ENCODE data around the gene LAMA2. TPM values are rescaled to one million over a fixed set of nuclear protein-coding genes. Genes with fewer than 3 reads are reported as not detected.

LAMA2 gene
- total and polyA plus RNA-seq, 4 donors = 23.9 to 172 (median 78.5) TPM

DNA sequence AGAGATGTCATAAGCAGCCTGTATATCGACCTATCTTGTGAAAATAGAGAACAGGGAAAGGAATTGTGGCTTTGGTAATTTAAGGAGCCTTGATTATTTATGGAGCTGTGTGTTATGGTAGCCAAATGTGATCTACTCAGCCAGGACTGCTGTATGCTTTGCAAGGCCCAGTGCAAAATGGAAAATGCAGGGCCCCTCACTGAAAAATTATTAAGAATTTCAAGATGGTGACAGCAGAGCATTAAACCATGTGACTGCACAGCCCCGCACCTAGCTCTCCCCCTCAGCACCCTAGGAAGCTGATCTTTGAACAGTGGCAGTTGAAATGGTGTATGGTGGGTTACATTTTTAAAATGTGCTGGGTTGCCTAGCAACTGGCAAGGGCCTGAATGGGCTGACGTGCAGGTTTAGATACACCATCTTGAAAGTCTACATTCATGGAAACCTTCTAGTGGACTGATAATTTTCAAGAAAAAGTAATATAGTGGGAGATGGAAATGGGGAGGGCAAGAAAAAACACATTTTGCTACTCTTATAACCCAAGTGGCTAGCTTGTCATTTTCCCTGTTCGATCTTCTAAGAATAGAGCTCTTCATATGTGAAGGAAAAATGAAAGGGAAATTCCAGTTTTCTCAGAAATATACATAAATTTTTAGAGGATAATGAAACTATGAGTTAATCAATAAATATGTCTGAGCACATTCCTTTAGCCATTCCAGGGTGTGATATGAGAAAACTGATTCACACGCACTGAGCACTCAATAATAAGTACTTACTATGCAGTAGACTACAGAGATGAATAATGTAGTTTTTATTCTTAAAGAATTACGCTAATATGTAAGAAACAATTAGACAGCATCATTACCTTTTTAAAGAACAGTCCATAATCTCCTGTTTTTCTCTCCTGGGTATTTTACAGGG, 619.1 kb downstream of the LAMA2 start:
- DNase-seq (ENCODE audit: low read depth in 4 of 6, low spot score in 6 of 6) = peak in 2 of 6 donors; percentile 49 to 84
- peaks cover 12% of the 10 kb centered on the region for H3K4me1 ChIP-seq (ENCODE audit: control insufficient read depth, insufficient read depth, low read length)
- no peaks in the 10 kb centered on the region for H3K36me3 ChIP-seq (ENCODE audit: control insufficient read depth, insufficient read depth, low read length)
- no peak overlapping the region for H3K4me3 ChIP-seq (ENCODE audit: low read depth, low read length)
- no peaks in the 10 kb centered on the region for H3K27me3 ChIP-seq (ENCODE audit: control insufficient read depth, insufficient read depth, low read length)
- 36% methylated on average over 2 of the region's 6 CpGs for WGBS (ENCODE audit: insufficient coverage)
- peak overlapping the region; percentile 72 for H3K27ac ChIP-seq (ENCODE audit: low read depth, low read length)
- H3K9me3 ChIP-seq (ENCODE audit: control insufficient read depth, insufficient read depth, low read length) = no peaks in the 10 kb centered on the region

DNA sequence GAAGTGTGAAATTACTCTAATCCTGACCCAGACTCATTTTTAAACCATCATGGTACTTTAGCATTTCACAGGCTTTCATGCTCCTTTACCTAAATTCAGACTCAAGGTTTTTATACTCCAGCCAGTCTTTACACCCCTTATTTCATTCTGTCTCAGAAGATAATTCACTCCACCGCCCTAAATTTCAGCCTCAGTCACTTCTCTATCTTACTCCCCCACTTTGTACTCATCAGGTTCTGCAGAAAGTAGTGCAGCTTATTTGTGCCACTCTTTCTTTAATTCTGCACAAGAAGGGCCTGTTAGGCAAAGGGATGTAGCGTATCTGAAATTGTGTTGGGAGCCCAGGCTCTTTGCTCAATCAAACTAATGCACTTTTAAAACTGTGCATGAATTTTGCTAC, 621.5 kb downstream of the LAMA2 start:
- no peaks in the 10 kb centered on the region for H3K36me3 ChIP-seq (ENCODE audit: control insufficient read depth, insufficient read depth, low read length)
- no peak for DNase-seq (ENCODE audit: low read depth in 4 of 6, low spot score in 6 of 6)
- H3K4me1 ChIP-seq (ENCODE audit: control insufficient read depth, insufficient read depth, low read length) = peaks cover 11% of the 10 kb centered on the region
- H3K27ac ChIP-seq (ENCODE audit: low read depth, low read length) = no peak overlapping the region
- H3K27me3 ChIP-seq (ENCODE audit: control insufficient read depth, insufficient read depth, low read length) = no peaks in the 10 kb centered on the region
- no peak overlapping the region for H3K4me3 ChIP-seq (ENCODE audit: low read depth, low read length)
- 71% methylated on average over 1 of the region's 2 CpGs for WGBS (ENCODE audit: insufficient coverage)
- H3K9me3 ChIP-seq (ENCODE audit: control insufficient read depth, insufficient read depth, low read length) = no peaks in the 10 kb centered on the region

GRCh38 chr6:129507059-129507807, 624.3 kb downstream of the LAMA2 start:
- no peaks in the 10 kb centered on the region for H3K9me3 ChIP-seq (ENCODE audit: control insufficient read depth, insufficient read depth, low read length)
- no peaks in the 10 kb centered on the region for H3K4me1 ChIP-seq (ENCODE audit: control insufficient read depth, insufficient read depth, low read length)
- no peak overlapping the region for H3K27ac ChIP-seq (ENCODE audit: low read depth, low read length)
- H3K4me3 ChIP-seq (ENCODE audit: low read depth, low read length) = no peak overlapping the region
- no CpG with 5 or more reads among the region's 5 CpGs for WGBS (ENCODE audit: insufficient coverage)
- no peak for DNase-seq (ENCODE audit: low read depth in 4 of 6, low spot score in 6 of 6)
- no peaks in the 10 kb centered on the region for H3K27me3 ChIP-seq (ENCODE audit: control insufficient read depth, insufficient read depth, low read length)
- no peaks in the 10 kb centered on the region for H3K36me3 ChIP-seq (ENCODE audit: control insufficient read depth, insufficient read depth, low read length)

DNA sequence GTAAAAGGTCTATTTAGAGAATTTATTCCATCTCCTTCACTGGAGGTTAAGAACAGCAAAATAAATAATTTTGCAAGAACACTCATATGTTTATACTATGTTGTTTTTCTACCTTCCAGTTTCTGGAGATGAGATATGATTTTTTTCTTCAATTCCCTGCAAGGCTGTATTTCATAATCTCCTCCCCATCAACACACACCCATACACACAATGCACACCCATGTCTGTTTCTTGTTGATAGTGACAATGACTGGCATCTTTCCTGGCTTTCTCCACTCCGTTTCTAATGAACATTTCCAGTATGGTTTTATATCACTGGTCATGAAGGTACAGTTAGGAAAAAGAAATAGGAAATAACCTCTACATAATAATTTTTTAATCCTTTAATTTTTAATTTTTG, 624.9 kb downstream of the LAMA2 start:
- no peak for DNase-seq (ENCODE audit: low read depth in 4 of 6, low spot score in 6 of 6)
- WGBS (ENCODE audit: insufficient coverage) = no CpG with 5 or more reads among the region's 1 CpG

DNA sequence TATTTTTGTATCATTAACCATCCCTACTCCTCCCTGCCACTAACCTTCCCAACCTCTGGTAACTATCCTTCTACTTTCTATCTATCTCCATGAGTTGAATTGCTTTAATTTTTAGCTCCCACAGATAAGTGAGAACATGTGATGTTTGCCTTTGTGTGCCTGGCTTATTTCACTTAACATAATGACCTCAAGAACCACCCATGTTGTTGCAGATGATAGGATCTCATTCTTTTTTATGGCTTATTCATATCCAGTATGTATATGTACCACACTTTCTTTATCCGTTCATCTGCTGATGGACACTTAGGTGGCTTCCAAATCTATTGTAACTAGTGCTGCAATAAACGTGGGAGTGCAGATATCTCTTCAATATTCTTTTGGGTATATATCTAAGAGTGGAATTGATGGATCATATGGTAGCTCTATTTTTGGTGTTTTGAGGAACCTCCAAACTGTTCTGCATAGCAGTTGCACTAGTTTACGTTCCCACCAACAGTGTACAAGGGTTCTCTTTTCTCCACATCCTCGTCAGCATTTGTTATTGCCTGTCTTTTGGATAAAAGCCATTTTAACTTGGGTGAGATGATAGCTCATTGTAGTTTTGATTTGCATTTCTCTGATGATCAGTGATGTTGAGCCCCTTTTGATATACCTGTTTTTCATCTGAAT, 625.7 kb downstream of the LAMA2 start:
- Histone ChIP-seq H3K4me1 (ENCODE audit: control insufficient read depth, insufficient read depth, low read length) (no peaks in the 10 kb centered on the region), H3K36me3 (ENCODE audit: control insufficient read depth, insufficient read depth, low read length) (no peaks in the 10 kb centered on the region), H3K27ac (ENCODE audit: low read depth, low read length) (no peak overlapping the region), H3K4me3 (ENCODE audit: low read depth, low read length) (no peak overlapping the region), H3K27me3 (ENCODE audit: control insufficient read depth, insufficient read depth, low read length) (no peaks in the 10 kb centered on the region), H3K9me3 (ENCODE audit: control insufficient read depth, insufficient read depth, low read length) (no peaks in the 10 kb centered on the region)
- DNase-seq (ENCODE audit: low read depth in 4 of 6, low spot score in 6 of 6) = no peak
- no CpG with 5 or more reads among the region's 4 CpGs for WGBS (ENCODE audit: insufficient coverage)

More for the DNA sequence above, 624.9 kb downstream of the LAMA2 start:
- Histone ChIP-seq H3K4me1 (ENCODE audit: control insufficient read depth, insufficient read depth, low read length) (no peaks in the 10 kb centered on the region), H3K27ac (ENCODE audit: low read depth, low read length) (no peak overlapping the region), H3K9me3 (ENCODE audit: control insufficient read depth, insufficient read depth, low read length) (no peaks in the 10 kb centered on the region), H3K4me3 (ENCODE audit: low read depth, low read length) (no peak overlapping the region), H3K27me3 (ENCODE audit: control insufficient read depth, insufficient read depth, low read length) (no peaks in the 10 kb centered on the region), H3K36me3 (ENCODE audit: control insufficient read depth, insufficient read depth, low read length) (no peaks in the 10 kb centered on the region)

GRCh38 chr6:129510950-129511349, 628.0 kb downstream of the LAMA2 start:
- Histone ChIP-seq H3K4me1 (ENCODE audit: control insufficient read depth, insufficient read depth, low read length) (no peaks in the 10 kb centered on the region), H3K4me3 (ENCODE audit: low read depth, low read length) (no peak overlapping the region), H3K36me3 (ENCODE audit: control insufficient read depth, insufficient read depth, low read length) (no peaks in the 10 kb centered on the region), H3K27me3 (ENCODE audit: control insufficient read depth, insufficient read depth, low read length) (no peaks in the 10 kb centered on the region), H3K27ac (ENCODE audit: low read depth, low read length) (no peak overlapping the region), H3K9me3 (ENCODE audit: control insufficient read depth, insufficient read depth, low read length) (no peaks in the 10 kb centered on the region)
- 77% methylated on average over 2 of the region's 2 CpGs for WGBS (ENCODE audit: insufficient coverage)
- DNase-seq (ENCODE audit: low read depth in 4 of 6, low spot score in 6 of 6) = no peak

GRCh38 chr6:129513471-129513870, 630.5 kb downstream of the LAMA2 start:
- no peaks in the 10 kb centered on the region for H3K9me3 ChIP-seq (ENCODE audit: control insufficient read depth, insufficient read depth, low read length)
- no peak overlapping the region for H3K4me3 ChIP-seq (ENCODE audit: low read depth, low read length)
- no CpG with 5 or more reads among the region's 3 CpGs for WGBS (ENCODE audit: insufficient coverage)
- H3K27me3 ChIP-seq (ENCODE audit: control insufficient read depth, insufficient read depth, low read length) = no peaks in the 10 kb centered on the region
- no peaks in the 10 kb centered on the region for H3K4me1 ChIP-seq (ENCODE audit: control insufficient read depth, insufficient read depth, low read length)
- DNase-seq (ENCODE audit: low read depth in 4 of 6, low spot score in 6 of 6) = no peak
- H3K36me3 ChIP-seq (ENCODE audit: control insufficient read depth, insufficient read depth, low read length) = no peaks in the 10 kb centered on the region
- H3K27ac ChIP-seq (ENCODE audit: low read depth, low read length) = no peak overlapping the region

DNA sequence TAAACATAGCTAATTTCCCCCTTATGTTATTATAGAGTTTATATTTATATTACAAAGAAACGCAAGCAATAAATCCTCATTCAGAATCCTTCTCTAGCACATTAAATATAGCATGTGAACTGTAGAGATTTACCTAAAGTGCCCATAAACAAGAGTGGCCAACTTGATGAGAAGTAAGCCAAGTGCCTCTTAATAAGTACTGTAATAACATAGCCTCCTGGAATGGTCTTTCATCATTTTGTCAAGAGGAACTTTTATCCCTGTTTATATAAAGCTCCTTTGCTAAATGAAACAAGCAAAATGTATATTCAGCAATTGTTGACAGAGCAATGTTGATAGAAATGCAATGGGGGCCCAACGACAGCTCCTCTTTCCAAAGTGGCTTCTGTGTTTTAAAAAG, 632.1 kb downstream of the LAMA2 start:
- no peaks in the 10 kb centered on the region for H3K27me3 ChIP-seq (ENCODE audit: control insufficient read depth, insufficient read depth, low read length)
- H3K27ac ChIP-seq (ENCODE audit: low read depth, low read length) = no peak overlapping the region
- DNase-seq (ENCODE audit: low read depth in 4 of 6, low spot score in 6 of 6) = no peak
- no peaks in the 10 kb centered on the region for H3K4me1 ChIP-seq (ENCODE audit: control insufficient read depth, insufficient read depth, low read length)
- H3K9me3 ChIP-seq (ENCODE audit: control insufficient read depth, insufficient read depth, low read length) = no peaks in the 10 kb centered on the region
- no CpG with 5 or more reads among the region's 2 CpGs for WGBS (ENCODE audit: insufficient coverage)
- no peaks in the 10 kb centered on the region for H3K36me3 ChIP-seq (ENCODE audit: control insufficient read depth, insufficient read depth, low read length)
- no peak overlapping the region for H3K4me3 ChIP-seq (ENCODE audit: low read depth, low read length)

GRCh38 chr6:129516005-129516404, 633.1 kb downstream of the LAMA2 start:
- no peak overlapping the region for H3K27ac ChIP-seq (ENCODE audit: low read depth, low read length)
- H3K4me3 ChIP-seq (ENCODE audit: low read depth, low read length) = no peak overlapping the region
- DNase-seq (ENCODE audit: low read depth in 4 of 6, low spot score in 6 of 6) = no peak
- 100% methylated on average over 2 of the region's 3 CpGs for WGBS (ENCODE audit: insufficient coverage)
- H3K9me3 ChIP-seq (ENCODE audit: control insufficient read depth, insufficient read depth, low read length) = no peaks in the 10 kb centered on the region
- H3K36me3 ChIP-seq (ENCODE audit: control insufficient read depth, insufficient read depth, low read length) = no peaks in the 10 kb centered on the region
- H3K27me3 ChIP-seq (ENCODE audit: control insufficient read depth, insufficient read depth, low read length) = no peaks in the 10 kb centered on the region
- no peaks in the 10 kb centered on the region for H3K4me1 ChIP-seq (ENCODE audit: control insufficient read depth, insufficient read depth, low read length)
